NCI-H2171 (cell line): ENCODE data around the gene CAMK2D.

ENCODE experiments used
- DNase-seq: peaks from one replicate; lab custom pipeline; 2025; lab: John Stamatoyannopoulos, UW

CAMK2D gene

GRCh38 chr4:113524096-113524495 lies 237.4 kb downstream of the CAMK2D start:
- DNase-seq: no peak

- no peak for DNase-seq
Measured at GRCh38 chr4:113522433-113522832, 239.1 kb downstream of the CAMK2D start.

GRCh38 chr4:113513382-113513781 lies 248.2 kb downstream of the CAMK2D start:
- no peak for DNase-seq

GRCh38 chr4:113512880-113513279 lies 248.7 kb downstream of the CAMK2D start:
- no peak for DNase-seq

- DNase-seq: no peak
Measured at GRCh38 chr4:113511944-113512343, 249.6 kb downstream of the CAMK2D start.

- no peak for DNase-seq
Measured at GRCh38 chr4:113509851-113510250, 251.7 kb downstream of the CAMK2D start.

- DNase-seq: no peak
Measured at GRCh38 chr4:113505044-113505443, 256.5 kb downstream of the CAMK2D start.

- no peak for DNase-seq
Measured at GRCh38 chr4:113504422-113504821, 257.1 kb downstream of the CAMK2D start.

GRCh38 chr4:113503691-113504090 lies 257.8 kb downstream of the CAMK2D start:
- DNase-seq: no peak

- no peak for DNase-seq
Measured at GRCh38 chr4:113502906-113503305, 258.6 kb downstream of the CAMK2D start.

GRCh38 chr4:113502476-113502875 lies 259.1 kb downstream of the CAMK2D start:
- DNase-seq: no peak

- no peak for DNase-seq
Measured at GRCh38 chr4:113500424-113500823, 261.1 kb downstream of the CAMK2D start.

GRCh38 chr4:113499696-113500095 lies 261.8 kb downstream of the CAMK2D start:
- DNase-seq: no peak

- no peak for DNase-seq
Measured at GRCh38 chr4:113499166-113499565, 262.4 kb downstream of the CAMK2D start.

GRCh38 chr4:113497154-113497884 lies 264.2 kb downstream of the CAMK2D start:
- no peak for DNase-seq

GRCh38 chr4:113496698-113497097 lies 264.8 kb downstream of the CAMK2D start:
- no peak for DNase-seq

- no peak for DNase-seq
Measured at GRCh38 chr4:113495790-113496189, 265.7 kb downstream of the CAMK2D start.

GRCh38 chr4:113483131-113483530 lies 278.4 kb downstream of the CAMK2D start:
- DNase-seq: no peak

GRCh38 chr4:113482325-113482724 lies 279.2 kb downstream of the CAMK2D start:
- DNase-seq: no peak

GRCh38 chr4:113481820-113482219 lies 279.7 kb downstream of the CAMK2D start:
- DNase-seq: no peak

- no peak for DNase-seq
Measured at GRCh38 chr4:113480109-113480508, 281.4 kb downstream of the CAMK2D start.

GRCh38 chr4:113478032-113478431 lies 283.5 kb downstream of the CAMK2D start:
- no peak for DNase-seq

GRCh38 chr4:113476800-113477199 lies 284.7 kb downstream of the CAMK2D start:
- DNase-seq: no peak

GRCh38 chr4:113474017-113474416 lies 287.5 kb downstream of the CAMK2D start:
- no peak for DNase-seq
